Natural killer cell (primary cell): ENCODE data around the gene RPRML. TPM values are rescaled to one million over a fixed set of nuclear protein-coding genes. Genes with fewer than 3 reads are reported as not detected.

Experiments
- ATAC-seq, 3 donors: fragments of 150-1000 bp in 2 of 3; fragments of 200-7000 bp in 1 of 3; cut with Tn5 transposase; 1 replicate in 1 of 3; 2 replicates in 2 of 3; pipeline ENCODE4 v1.10.0; 2021; ENCODE audit warnings: mild to moderate bottlenecking in 2 of 3, moderate library complexity in 2 of 3
- DNase-seq, 2 donors: peaks; one replicate each; pipeline versions ENCODE4 v3.0.0 to v3.0.0-alpha.2; 2013 to 2021; ENCODE audit warnings: mixed read lengths in 1 of 2
- H3K27ac ChIP-seq: one replicate; pipeline ENCODE4 v1.5.1; 2013; ENCODE audit warnings: mild to moderate bottlenecking, low read length
- H3K27me3 ChIP-seq: one replicate; pipeline ENCODE4 v1.6.1; 2013; ENCODE audit warnings: low read length; ENCODE audit not compliant: control insufficient read depth, insufficient read depth
- H3K36me3 ChIP-seq: one replicate; pipeline ENCODE4 v1.6.1; 2013; ENCODE audit warnings: low read length; ENCODE audit not compliant: control insufficient read depth, insufficient read depth
- H3K4me1 ChIP-seq: one replicate; pipeline ENCODE4 v1.6.1; 2013; ENCODE audit warnings: low read length; ENCODE audit not compliant: control insufficient read depth, insufficient read depth
- H3K4me3 ChIP-seq: one replicate; pipeline ENCODE4 v1.5.1; 2013; ENCODE audit warnings: low read length
- H3K9me3 ChIP-seq: one replicate; pipeline ENCODE4 v1.6.1; 2013; ENCODE audit warnings: low read length; ENCODE audit not compliant: control insufficient read depth, insufficient read depth
- H3K27ac Mint-ChIP-seq, 2 donors: one replicate each; pipeline ENCODE4 v1.8.0; 2022; ENCODE audit warnings: mild to moderate bottlenecking in 2 of 2, mixed read lengths in 2 of 2, moderate library complexity in 1 of 2
- H3K27me3 Mint-ChIP-seq, 2 donors: one replicate each; pipeline ENCODE4 v1.8.0; 2022; ENCODE audit warnings: low read depth in 2 of 2, mixed read lengths in 2 of 2
- H3K36me3 Mint-ChIP-seq: one replicate; pipeline ENCODE4 v1.8.0; 2022; ENCODE audit warnings: mixed read lengths
- H3K4me1 Mint-ChIP-seq, 2 donors: one replicate each; pipeline ENCODE4 v1.8.0; 2022; ENCODE audit warnings: mixed read lengths in 2 of 2
- H3K4me3 Mint-ChIP-seq: one replicate; pipeline ENCODE4 v1.8.0; 2022; ENCODE audit warnings: mild to moderate bottlenecking, moderate library complexity, mixed read lengths
- H3K9me3 Mint-ChIP-seq, 2 donors: one replicate each; pipeline ENCODE4 v1.8.0; 2022; ENCODE audit warnings: mixed read lengths in 2 of 2
- CTCF ChIP-seq: fragments of 200-600 bp; IDR thresholded peaks from one replicate; pipeline ENCODE4 v1.8.0; 2022; ENCODE audit warnings: antibody characterized with exemption
- WGBS: methylation state at CpG from one replicate; pipeline ENCODE4 v1.1.7; 2013; ENCODE audit warnings: missing lambda C conversion rate; ENCODE audit not compliant: insufficient coverage; 5-methylcytosine and 5-hydroxymethylcytosine counted together
- intact Hi-C: fragments of 100-400 bp; cut with micrococcal nuclease; formaldehyde crosslinking; loops from one replicate; pipeline ENCODE4 v1.14.2; 2022
- total RNA-seq, 4 donors: library from RNA; stranded (reverse); fragments of 120-200 nt in 1 of 4; gene quantifications; one replicate each; pipeline versions ENCODE4 v1.2.3 to v1.2.4, GENCODE V29; 2013 to 2022

Gene RPRML
- total RNA-seq, 3 donors from 2014 or later (not counting 1 experiment from before 2014, with no cell fraction given), result not detected

DNA sequence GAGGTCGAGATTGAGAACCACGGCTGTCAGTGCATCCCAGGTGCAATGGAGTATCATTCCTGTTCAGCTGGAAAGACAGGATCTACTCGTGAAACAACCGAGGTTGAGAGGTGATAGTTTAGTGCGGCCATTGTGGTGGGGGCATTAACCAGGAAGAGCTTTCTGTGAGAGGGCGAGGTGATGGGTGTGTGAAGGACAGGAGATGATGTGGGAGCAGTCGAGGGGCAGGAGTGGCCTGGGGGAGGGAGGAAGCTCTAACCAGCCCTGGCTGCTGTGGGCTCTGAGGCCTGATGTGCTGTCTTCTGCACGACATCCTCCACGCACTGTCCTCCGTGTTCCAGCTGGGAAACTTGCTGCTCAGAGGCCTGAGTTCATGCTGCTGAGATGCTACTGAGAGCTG lies 34.1 kb downstream of the RPRML start:
- H3K27me3 Mint-ChIP-seq, result no peaks in the 10 kb centered on the region
- peaks cover 34% of the 10 kb centered on the region for H3K4me1 ChIP-seq
- no peak for TF ChIP-seq CTCF
- H3K9me3 ChIP-seq, result no peaks in the 10 kb centered on the region
- H3K36me3 Mint-ChIP-seq, result no peaks in the 10 kb centered on the region
- H3K27ac Mint-ChIP-seq, result no peak overlapping the region
- H3K4me1 Mint-ChIP-seq, result peaks cover 22 to 32% of the 10 kb centered on the region in 2 donors
- peaks cover 10% of the 10 kb centered on the region for H3K36me3 ChIP-seq
- H3K4me3 ChIP-seq, result no peak overlapping the region
- no peaks in the 10 kb centered on the region for H3K27me3 ChIP-seq
- no peak for DNase-seq
- no peaks in the 10 kb centered on the region for H3K9me3 Mint-ChIP-seq
- H3K4me3 Mint-ChIP-seq, result peak overlapping the region; percentile 30
- H3K27ac ChIP-seq, result no peak overlapping the region
- ATAC-seq, result peak in 1 of 3 donors; percentile 23
- intact Hi-C loops, result loop anchor here (10.0 kb wide), 1 partner anchor 670 kb away; no protein-coding TSS in a partner anchor
- WGBS, result 61% methylated on average over 10 of the region's 10 CpGs

DNA sequence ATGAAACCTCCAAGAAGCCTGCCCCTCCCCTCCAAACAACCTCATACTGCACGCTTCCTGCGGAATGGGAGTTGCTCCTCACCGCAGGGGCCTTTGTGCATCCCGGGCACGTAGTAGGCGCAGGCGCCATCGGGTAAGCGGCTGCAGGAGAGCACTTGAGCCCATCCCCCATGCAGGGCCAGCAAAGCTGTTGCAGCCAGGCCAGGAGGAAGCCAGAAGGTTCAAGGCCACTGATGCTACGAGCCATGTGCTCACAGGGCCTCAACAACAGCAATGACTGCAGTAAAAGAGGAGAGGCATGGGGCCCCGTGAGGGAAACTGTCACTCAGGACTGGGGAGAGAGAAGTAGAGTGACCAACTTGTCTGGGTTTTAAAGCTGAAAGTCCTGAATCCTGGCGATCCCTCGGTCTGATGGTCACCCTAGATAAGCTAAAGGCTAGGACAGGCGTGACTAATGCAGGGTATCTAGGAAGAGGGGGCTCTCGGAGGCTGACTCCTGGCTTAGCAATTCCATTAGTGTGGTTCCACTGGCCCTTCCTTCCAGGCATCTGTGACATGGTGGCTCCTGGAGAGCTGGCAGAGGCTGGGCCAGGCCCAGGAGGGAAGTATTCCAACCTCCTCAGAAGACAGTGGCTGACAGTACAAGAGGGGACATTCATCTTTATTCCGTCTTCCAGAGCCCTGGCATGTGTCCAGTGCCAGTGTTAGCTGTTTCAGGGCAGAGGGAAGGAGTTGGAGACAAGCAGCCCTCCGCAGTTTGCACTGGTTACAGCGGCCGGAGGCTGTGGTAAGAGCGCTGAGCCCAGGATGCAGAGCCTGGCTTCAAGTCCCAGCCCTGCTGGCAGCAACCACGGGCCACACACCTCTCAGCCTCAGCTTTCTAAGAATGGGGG lies 35.3 kb downstream of the RPRML start:
- peaks cover 22 to 32% of the 10 kb centered on the region in 2 donors for H3K4me1 Mint-ChIP-seq
- H3K9me3 Mint-ChIP-seq, result no peaks in the 10 kb centered on the region
- Histone ChIP-seq H3K4me3 (no peak overlapping the region), H3K27ac (no peak overlapping the region), H3K9me3 (no peaks in the 10 kb centered on the region), H3K4me1 (peaks cover 34% of the 10 kb centered on the region), H3K36me3 (peaks cover 21% of the 10 kb centered on the region), H3K27me3 (no peaks in the 10 kb centered on the region)
- WGBS, result 14% methylated on average over 21 of the region's 21 CpGs
- intact Hi-C loops, result loop anchor here (10.0 kb wide), 1 partner anchor 671 kb away; no protein-coding TSS in a partner anchor
- no peak for TF ChIP-seq CTCF
- DNase-seq (peak in 1 of 2 donors; percentile 20), ATAC-seq (peak; percentile 38 to 67 (median 39))
- peak overlapping the region; percentile 70 for H3K4me3 Mint-ChIP-seq
- peak overlapping the region in 1 of 2 donors; percentile 51 for H3K27ac Mint-ChIP-seq
- no peaks in the 10 kb centered on the region for H3K27me3 Mint-ChIP-seq
- no peaks in the 10 kb centered on the region for H3K36me3 Mint-ChIP-seq

- intact Hi-C loops, result loop anchor here (10.0 kb wide), 1 partner anchor 672 kb away; no protein-coding TSS in a partner anchor
- DNase-seq (no peak), ATAC-seq (no peak)
- H3K36me3 ChIP-seq, result peaks cover 27% of the 10 kb centered on the region
- no peak overlapping the region for H3K27ac ChIP-seq
- no peaks in the 10 kb centered on the region for H3K36me3 Mint-ChIP-seq
- H3K4me1 ChIP-seq, result peaks cover 34% of the 10 kb centered on the region
- H3K9me3 Mint-ChIP-seq, result no peaks in the 10 kb centered on the region
- TF ChIP-seq CTCF, result no peak
- no peaks in the 10 kb centered on the region for H3K27me3 Mint-ChIP-seq
- peaks cover 22 to 32% of the 10 kb centered on the region in 2 donors for H3K4me1 Mint-ChIP-seq
- no peaks in the 10 kb centered on the region for H3K9me3 ChIP-seq
- H3K27me3 ChIP-seq, result no peaks in the 10 kb centered on the region
- H3K4me3 Mint-ChIP-seq, result peak overlapping the region; percentile 70
- WGBS, result 43% methylated on average over 2 of the region's 2 CpGs
- no peak overlapping the region for H3K4me3 ChIP-seq
- peak overlapping the region in 1 of 2 donors; percentile 51 for H3K27ac Mint-ChIP-seq
Observed at GRCh38 chr17:46943218-46943500, 35.9 kb downstream of the RPRML start.
